Muscle of leg (tissue), 11 donors: Measurements from ENCODE around the gene ZNF446. TPM values are rescaled to one million over a fixed set of nuclear protein-coding genes. Genes with fewer than 3 reads are reported as not detected.
A peak's percentile ranks its signal among the peaks of the same experiment; 100 is the strongest.
"Not testable (repeated sequence)": the region's sequence is repeated elsewhere in the genome, so short reads cannot be mapped to it uniquely, and the experiment has no call there.

Experiments
- DNase-seq: peaks from one replicate; pipeline ENCODE4 v3.0.0; 2013
- H3K27ac ChIP-seq: one replicate; pipeline ENCODE4 v1.5.1; 2013; ENCODE audit warnings: mild to moderate bottlenecking, low read length, control low read depth
- H3K27me3 ChIP-seq: one replicate; pipeline ENCODE4 v1.6.1; 2013; ENCODE audit warnings: low read length; ENCODE audit not compliant: control insufficient read depth, insufficient read depth
- H3K36me3 ChIP-seq: one replicate; pipeline ENCODE4 v1.6.1; 2013; ENCODE audit warnings: low read length; ENCODE audit not compliant: control insufficient read depth, insufficient read depth
- H3K4me1 ChIP-seq: one replicate; pipeline ENCODE4 v1.6.1; 2013; ENCODE audit warnings: low read length; ENCODE audit not compliant: control insufficient read depth, insufficient read depth
- H3K4me3 ChIP-seq: one replicate; pipeline ENCODE4 v1.5.1; 2013; ENCODE audit warnings: low read length, control low read depth
- H3K9me3 ChIP-seq: replicated peaks from 2 replicates; pipeline ENCODE4 v1.6.1; 2013; ENCODE audit warnings: low read depth, low read length; ENCODE audit not compliant: control insufficient read depth
- WGBS: methylation state at CpG from one replicate; pipeline ENCODE4 v1.1.5; 2013; ENCODE audit warnings: missing lambda C conversion rate; ENCODE audit not compliant: insufficient coverage; 5-methylcytosine and 5-hydroxymethylcytosine counted together
- polyA plus RNA-seq, 8 donors: library from polyadenylated mRNA; unstranded; fragments of 120-200 nt; gene quantifications; one replicate each; pipeline versions ENCODE4 v1.2.1 to v1.2.3, GENCODE V29; 2013; ENCODE audit warnings: inconsistent platforms in 1 of 8, low replicate concordance in 1 of 8; ENCODE audit not compliant: insufficient read length in 8 of 8, insufficient read depth in 1 of 8
- total RNA-seq: library from RNA; stranded (reverse); fragments of 120-200 nt; gene quantifications from one replicate; pipeline ENCODE4 v1.2.4, GENCODE V29; 2013

Gene ZNF446
- total and polyA plus RNA-seq, 9 donors = 6.5 to 9.8 (median 7.8) TPM

- Histone ChIP-seq H3K9me3 (no peaks in the 10 kb centered on the region), H3K4me3 (no peak overlapping the region), H3K4me1 (peaks cover 19% of the 10 kb centered on the region), H3K36me3 (peaks cover 34% of the 10 kb centered on the region), H3K27me3 (no peaks in the 10 kb centered on the region), H3K27ac (no peak overlapping the region)
- DNase-seq = no peak
- WGBS = 88% methylated on average over 4 of the region's 7 CpGs
Observed at GRCh38 chr19:58479303-58479702, 3.2 kb downstream of the ZNF446 start.

GRCh38 chr19:58479736-58480480, 3.8 kb downstream of the ZNF446 start:
- H3K9me3 ChIP-seq = no peaks in the 10 kb centered on the region
- no peak for DNase-seq
- WGBS = 87% methylated on average over 26 of the region's 28 CpGs
- H3K36me3 ChIP-seq = peaks cover 34% of the 10 kb centered on the region
- H3K27me3 ChIP-seq = no peaks in the 10 kb centered on the region
- H3K4me1 ChIP-seq = peaks cover 18% of the 10 kb centered on the region
- no peak overlapping the region for H3K4me3 ChIP-seq
- H3K27ac ChIP-seq = no peak overlapping the region

- H3K9me3 ChIP-seq = no peaks in the 10 kb centered on the region
- peaks cover 34% of the 10 kb centered on the region for H3K36me3 ChIP-seq
- no peak overlapping the region for H3K4me3 ChIP-seq
- H3K27me3 ChIP-seq = no peaks in the 10 kb centered on the region
- WGBS = 85% methylated on average over 20 of the region's 20 CpGs
- no peak overlapping the region for H3K27ac ChIP-seq
- DNase-seq = no peak
- peaks cover 12% of the 10 kb centered on the region for H3K4me1 ChIP-seq
Observed at GRCh38 chr19:58480481-58480830, 4.3 kb downstream of the ZNF446 start.

- peaks cover 11% of the 10 kb centered on the region for H3K4me1 ChIP-seq
- no peaks in the 10 kb centered on the region for H3K9me3 ChIP-seq
- no peak for DNase-seq
- WGBS = no CpG with 5 or more reads among the region's 2 CpGs
- H3K27ac ChIP-seq = no peak overlapping the region
- peaks cover 34% of the 10 kb centered on the region for H3K36me3 ChIP-seq
- H3K27me3 ChIP-seq = no peaks in the 10 kb centered on the region
- H3K4me3 ChIP-seq = no peak overlapping the region
Observed at GRCh38 chr19:58480831-58481230, 4.7 kb downstream of the ZNF446 start.

- Histone ChIP-seq H3K36me3 (peaks cover 30% of the 10 kb centered on the region), H3K27ac (no peak overlapping the region), H3K27me3 (no peaks in the 10 kb centered on the region), H3K9me3 (no peaks in the 10 kb centered on the region), H3K4me3 (no peak overlapping the region), H3K4me1 (no peaks in the 10 kb centered on the region)
- no peak for DNase-seq
- 80% methylated on average over 1 of the region's 7 CpGs for WGBS
Observed at GRCh38 chr19:58482372-58482771, 6.2 kb downstream of the ZNF446 start.

- no peak for DNase-seq
- Histone ChIP-seq H3K4me3 (no peak overlapping the region), H3K27me3 (no peaks in the 10 kb centered on the region), H3K9me3 (no peaks in the 10 kb centered on the region), H3K36me3 (peaks cover 28% of the 10 kb centered on the region), H3K4me1 (no peaks in the 10 kb centered on the region), H3K27ac (no peak overlapping the region)
- WGBS = no CpG with 5 or more reads among the region's 2 CpGs
Observed at GRCh38 chr19:58483776-58484175, 7.6 kb downstream of the ZNF446 start.

GRCh38 chr19:58484349-58484748, 8.2 kb downstream of the ZNF446 start:
- not testable (repeated sequence) for DNase-seq, H3K9me3 ChIP-seq, H3K4me3 ChIP-seq, H3K4me1 ChIP-seq, H3K27me3 ChIP-seq, H3K27ac ChIP-seq
- peaks cover 22% of the 10 kb centered on the region for H3K36me3 ChIP-seq
- no CpG with 5 or more reads among the region's 5 CpGs for WGBS

GRCh38 chr19:58491393-58491792, 15.2 kb downstream of the ZNF446 start:
- no peaks in the 10 kb centered on the region for H3K4me1 ChIP-seq
- WGBS = 98% methylated on average over 4 of the region's 5 CpGs
- DNase-seq = no peak

GRCh38 chr19:58492265-58492664, 16.1 kb downstream of the ZNF446 start:
- no peaks in the 10 kb centered on the region for H3K27me3 ChIP-seq
- no peaks in the 10 kb centered on the region for H3K4me1 ChIP-seq
- no peak overlapping the region for H3K27ac ChIP-seq
- no peak overlapping the region for H3K4me3 ChIP-seq
- no peaks in the 10 kb centered on the region for H3K36me3 ChIP-seq
- 88% methylated on average over 8 of the region's 14 CpGs for WGBS
- no peaks in the 10 kb centered on the region for H3K9me3 ChIP-seq
- no peak for DNase-seq

More at GRCh38 chr19:58491393-58491792, 15.2 kb downstream of the ZNF446 start:
- Histone ChIP-seq H3K4me3 (no peak overlapping the region), H3K27ac (no peak overlapping the region), H3K9me3 (no peaks in the 10 kb centered on the region), H3K27me3 (no peaks in the 10 kb centered on the region), H3K36me3 (no peaks in the 10 kb centered on the region)

- 76% methylated on average over 8 of the region's 8 CpGs for WGBS
- Histone ChIP-seq H3K4me1 (peaks cover 22% of the 10 kb centered on the region), H3K27me3 (no peaks in the 10 kb centered on the region), H3K4me3 (no peak overlapping the region), H3K36me3 (no peaks in the 10 kb centered on the region), H3K9me3 (no peaks in the 10 kb centered on the region), H3K27ac (no peak overlapping the region)
- DNase-seq = peak; percentile 11
Observed at GRCh38 chr19:58497634-58498170, 21.6 kb downstream of the ZNF446 start.
